IMR-90 (cell line): Measurements from ENCODE around the gene C7orf57. TPM values are rescaled to one million over a fixed set of nuclear protein-coding genes. Genes with fewer than 3 reads are reported as not detected.

Experiments used
- ATAC-seq: fragments of 200-7000 bp; cut with Tn5 transposase; 2 replicates; pipeline ENCODE4 v1.9.1; 2020; ENCODE audit warnings: low read depth, mild to moderate bottlenecking, moderate library complexity
- BruUV-seq: library from RNA; stranded (reverse); fragments of 400-500 nt; replicated peaks from 2 replicates; lab custom pipeline; 2021; lab: Mats Ljungman, UMichigan
- CTCF ChIA-PET: fragments of 300-600 bp; formaldehyde crosslinking; extraction: SDS; loops from one replicate; lab custom pipeline; 2021; ENCODE audit warnings: antibody characterized with exemption; lab: Yijun Ruan, JAX
- POLR2A ChIA-PET: fragments of 300-600 bp; sonication (Branson Sonifier 250); formaldehyde crosslinking; loops from one replicate; lab custom pipeline; 2022; ENCODE audit warnings: antibody characterized with exemption; ENCODE audit not compliant: unreplicated experiment; lab: Charles Lee
- DNase-seq: peaks from one replicate; pipeline ENCODE4 v3.0.0; 2013
- H2AFZ ChIP-seq: replicated peaks from 2 replicates; pipeline ENCODE3; 2013; ENCODE audit warnings: low read length, mild to moderate bottlenecking; ENCODE audit not compliant: poor library complexity
- H2AK5ac ChIP-seq: 2 replicates; pipeline ENCODE4 v1.6.1; 2013; ENCODE audit warnings: low read depth, low read length, inconsistent platforms
- H2AK9ac ChIP-seq: replicated peaks from 2 replicates; pipeline ENCODE3; 2013; ENCODE audit warnings: mild to moderate bottlenecking, low read depth, low read length, moderate library complexity; ENCODE audit not compliant: poor library complexity
- H2BK120ac ChIP-seq: 2 replicates; pipeline ENCODE4 v1.6.1; 2013; ENCODE audit warnings: low read depth, low read length, inconsistent platforms
- H2BK15ac ChIP-seq: 3 replicates; pipeline ENCODE4 v1.6.1; 2013; ENCODE audit warnings: low read depth, low read length, inconsistent platforms
- H2BK20ac ChIP-seq: 2 replicates; pipeline ENCODE4 v1.6.1; 2013; ENCODE audit warnings: low read depth, mild to moderate bottlenecking, inconsistent platforms, low read length, moderate library complexity
- H2BK5ac ChIP-seq: 2 replicates; pipeline ENCODE4 v1.6.1; 2013; ENCODE audit warnings: mild to moderate bottlenecking, low read depth, low read length, inconsistent platforms; ENCODE audit not compliant: poor library complexity, severe bottlenecking
- H3K14ac ChIP-seq: replicated peaks from 2 replicates; pipeline ENCODE4 v1.6.1; 2013; ENCODE audit warnings: low read depth, low read length, inconsistent platforms
- H3K18ac ChIP-seq: 2 replicates; pipeline ENCODE4 v1.6.1; 2013; ENCODE audit warnings: low read depth, low read length, control low read depth
- H3K23ac ChIP-seq: 2 replicates; pipeline ENCODE4 v1.6.1; 2013; ENCODE audit warnings: low read depth, low read length, inconsistent platforms
- H3K27ac ChIP-seq: 2 replicates; pipeline ENCODE4 v1.5.1; 2013; ENCODE audit warnings: mild to moderate bottlenecking, control low read depth, low read length; ENCODE audit not compliant: insufficient read depth
- H3K27me3 ChIP-seq: 2 replicates; pipeline ENCODE4 v1.6.1; 2013; ENCODE audit warnings: low read length; ENCODE audit not compliant: control insufficient read depth, insufficient read depth
- H3K36me3 ChIP-seq: 2 replicates; pipeline ENCODE4 v1.6.1; 2013; ENCODE audit warnings: low read length, mixed read lengths; ENCODE audit not compliant: control insufficient read depth, insufficient read depth
- H3K4ac ChIP-seq: 2 replicates; pipeline ENCODE4 v1.6.1; 2013; ENCODE audit warnings: low read depth, low read length, inconsistent platforms
- H3K4me1 ChIP-seq: 2 replicates; pipeline ENCODE4 v1.6.1; 2013; ENCODE audit warnings: low read length, mixed read lengths; ENCODE audit not compliant: control insufficient read depth, insufficient read depth
- H3K4me2 ChIP-seq: 2 replicates; pipeline ENCODE4 v1.6.1; 2013; ENCODE audit warnings: low read depth, mild to moderate bottlenecking, control low read depth, low read length, moderate library complexity
- H3K4me3 ChIP-seq: 2 replicates; pipeline ENCODE4 v1.5.1; 2013; ENCODE audit warnings: low read depth, mild to moderate bottlenecking, control low read depth, low read length, moderate library complexity; ENCODE audit not compliant: insufficient read depth
- H3K56ac ChIP-seq: 2 replicates; pipeline ENCODE4 v1.6.1; 2013; ENCODE audit warnings: low read length, inconsistent platforms; ENCODE audit not compliant: insufficient read depth; ENCODE audit errors: extremely low read depth
- H3K79me1 ChIP-seq, 2 experiments: 2 replicates each; pipeline ENCODE4 v1.6.1; 2013; ENCODE audit warnings: low read length in 2 of 2, inconsistent platforms in 1 of 2, low read depth in 1 of 2
- H3K9ac ChIP-seq: 2 replicates; pipeline ENCODE4 v1.6.1; 2013; ENCODE audit warnings: low read depth, low read length, control low read depth
- H3K9me1 ChIP-seq: 2 replicates; pipeline ENCODE4 v1.6.1; 2013; ENCODE audit warnings: low read length, inconsistent platforms; ENCODE audit not compliant: insufficient read depth
- H3K9me3 ChIP-seq: 2 replicates; pipeline ENCODE4 v1.6.1; 2013; ENCODE audit warnings: low read length; ENCODE audit not compliant: control insufficient read depth, insufficient read depth
- H4K20me1 ChIP-seq: 2 replicates; pipeline ENCODE4 v1.6.1; 2013; ENCODE audit warnings: low read length, inconsistent platforms; ENCODE audit not compliant: insufficient read depth
- H4K5ac ChIP-seq: 2 replicates; pipeline ENCODE4 v1.6.1; 2013; ENCODE audit warnings: mild to moderate bottlenecking, low read depth, low read length, control low read depth
- H4K8ac ChIP-seq, 2 experiments: 2 replicates each; pipeline ENCODE4 v1.6.1; 2013; ENCODE audit warnings: low read depth in 2 of 2, low read length in 2 of 2, control low read depth in 1 of 2, inconsistent platforms in 1 of 2
- H4K91ac ChIP-seq: 2 replicates; pipeline ENCODE4 v1.6.1; 2013; ENCODE audit warnings: low read depth, low read length, inconsistent platforms; ENCODE audit not compliant: insufficient read depth
- BHLHE40 ChIP-seq: fragments of 150-350 bp; IDR thresholded peaks from 2 replicates; pipeline ENCODE4 v1.6.1; 2016; ENCODE audit warnings: mild to moderate bottlenecking, low read depth, low read length
- CEBPB ChIP-seq: IDR thresholded peaks from 2 replicates; pipeline ENCODE4 v1.6.1; 2012; ENCODE audit warnings: low read depth, low read length, improper control_type of control experiment
- CHD1 ChIP-seq: IDR thresholded peaks from 2 replicates; pipeline ENCODE4 v1.6.1; 2012; ENCODE audit warnings: low read depth, low read length, improper control_type of control experiment
- MAZ ChIP-seq: IDR thresholded peaks from 2 replicates; pipeline ENCODE4 v1.6.1; 2012; ENCODE audit warnings: low read depth, mild to moderate bottlenecking, low read length, improper control_type of control experiment, moderate library complexity, borderline replicate concordance
- MXI1 ChIP-seq: IDR thresholded peaks from 2 replicates; pipeline ENCODE4 v1.6.1; 2012; ENCODE audit warnings: low read depth, mild to moderate bottlenecking, low read length, moderate library complexity, borderline replicate concordance
- POLR2A ChIP-seq: IDR thresholded peaks from 2 replicates; pipeline ENCODE4 v1.6.1; 2012; ENCODE audit warnings: mild to moderate bottlenecking, low read depth, low read length
- RAD21 ChIP-seq: IDR thresholded peaks from 2 replicates; pipeline ENCODE4 v1.6.1; 2012; ENCODE audit warnings: low read length, improper control_type of control experiment
- RCOR1 ChIP-seq: IDR thresholded peaks from 2 replicates; pipeline ENCODE4 v1.6.1; 2012; ENCODE audit warnings: mild to moderate bottlenecking, low read length, improper control_type of control experiment; ENCODE audit not compliant: insufficient replicate concordance
- SMC3 ChIP-seq: fragments of 150-350 bp; IDR thresholded peaks from 2 replicates; pipeline ENCODE4 v1.6.1; 2016; ENCODE audit warnings: low read depth, mild to moderate bottlenecking, antibody characterized with exemption, low read length, moderate library complexity
- WGBS, 2 experiments: methylation state at CpG; one replicate each; pipeline versions ENCODE4 v1.1.5 to v1.1.7; 2013; ENCODE audit warnings: missing lambda C conversion rate in 2 of 2; ENCODE audit not compliant: insufficient read length in 1 of 2; ENCODE audit errors: extremely low coverage in 2 of 2; 5-methylcytosine and 5-hydroxymethylcytosine counted together
- dilution Hi-C: fragments of 300-500 bp; cut with HindIII; formaldehyde crosslinking; loops from one replicate; pipeline ENCODE4 v1.14.3; 2018; ENCODE audit warnings: low sequenced_read_pairs; ENCODE audit not compliant: unreplicated experiment
- in situ Hi-C: fragments of 300-500 bp; cut with MboI; formaldehyde crosslinking; loops from 3 replicates; pipeline ENCODE4 v1.14.3; 2019; ENCODE audit warnings: low sequenced_read_pairs, inconsistent platforms, mixed read lengths
- intact Hi-C: fragments of 100-400 bp; cut with micrococcal nuclease; formaldehyde crosslinking; loops from 2 replicates; pipeline ENCODE4 v1.10.0; 2022
- polyA plus RNA-seq, 3 experiments: library from polyadenylated mRNA; depleted of rRNA; stranded (reverse); fragments of >200 nt; gene quantifications; 2 replicates each; pipeline ENCODE4 v1.2.3, GENCODE V29; 2012; ENCODE audit warnings: low replicate concordance in 1 of 3
- total RNA-seq: library from RNA; depleted of rRNA; stranded (reverse); fragments of >200 nt; gene quantifications from 2 replicates; pipeline ENCODE4 v1.2.3, GENCODE V29; 2012
- TF ChIP-seq, protein P1 (sequence below): conservative IDR thresholded peaks from 2 replicates; pipeline ENCODE4 v1.5.1; 2012; ENCODE audit warnings: mild to moderate bottlenecking, low read depth, low read length, improper control_type of control experiment
- TF ChIP-seq, protein P2 (sequence below): fragments of 150-350 bp; IDR thresholded peaks from 2 replicates; pipeline ENCODE4 v1.6.1; 2016; ENCODE audit warnings: low read depth, mild to moderate bottlenecking, low read length, moderate library complexity, borderline replicate concordance
- TF ChIP-seq, protein P3 (sequence below): fragments of 150-350 bp; IDR thresholded peaks from 2 replicates; pipeline ENCODE4 v1.6.1; 2017; ENCODE audit warnings: mild to moderate bottlenecking, antibody characterized with exemption, low read length, low read depth

Gene C7orf57
- total and polyA plus RNA-seq, 2 of the 4 experiments (the other 2 are of a cell fraction), result not detected

DNA sequence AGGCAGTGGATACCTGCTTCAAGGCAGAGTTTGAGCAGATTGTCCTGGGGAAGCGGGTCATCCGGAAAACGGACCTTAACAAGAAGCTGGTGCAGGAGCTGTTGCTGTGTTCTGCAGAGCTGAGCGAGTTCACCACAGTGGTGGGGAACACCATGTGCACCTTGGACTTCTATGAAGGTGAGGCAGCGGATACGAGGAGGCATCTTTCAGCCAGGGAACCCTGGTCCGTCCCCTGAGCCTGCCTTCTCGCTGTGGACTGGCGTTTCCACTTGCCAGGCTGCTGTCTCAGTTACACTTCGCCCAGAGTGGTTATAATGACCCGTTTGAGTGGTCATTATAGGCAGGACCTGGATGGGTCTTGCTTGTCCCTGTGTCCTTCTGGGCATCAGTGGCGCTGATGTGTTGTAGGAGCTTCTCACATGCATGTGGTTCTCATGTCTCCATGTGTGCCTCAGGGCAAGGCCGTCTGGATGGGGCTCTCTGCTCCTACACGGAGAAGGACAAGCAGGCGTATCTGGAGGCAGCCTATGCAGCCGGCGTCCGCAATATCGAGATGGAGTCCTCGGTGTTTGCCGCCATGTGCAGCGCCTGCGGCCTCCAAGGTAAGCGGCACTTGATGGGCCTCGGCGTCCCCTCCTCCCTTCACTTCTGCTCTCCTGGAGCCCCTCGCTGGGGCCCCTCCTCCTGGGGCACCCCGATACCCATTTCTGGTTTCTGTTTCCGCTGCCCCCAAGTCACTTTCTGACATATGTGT lies 71.7 kb downstream of the C7orf57 start:
- Histone ChIP-seq H3K36me3 (peaks cover 45% of the 10 kb centered on the region), H3K9me3 (no peaks in the 10 kb centered on the region), H3K4me1 (no peaks in the 10 kb centered on the region), H2AFZ (no peak overlapping the region), H3K4ac (no peak overlapping the region), H3K56ac (no peak overlapping the region), H4K8ac (no peak overlapping the region), H3K27ac (no peak overlapping the region), H4K20me1 (no peaks in the 10 kb centered on the region), H3K27me3 (no peaks in the 10 kb centered on the region), H2BK5ac (no peak overlapping the region), H2AK5ac (no peak overlapping the region), H4K91ac (no peak overlapping the region), H3K9ac (no peak overlapping the region), H3K9me1 (no peaks in the 10 kb centered on the region; the same call in 1 of the 2 replicates), H2BK120ac (no peak overlapping the region), H3K4me2 (no peak overlapping the region), H3K4me3 (no peak overlapping the region), H2BK20ac (no peak overlapping the region), H4K5ac (no peak overlapping the region), H2BK15ac (no peak overlapping the region), H2AK9ac (no peak overlapping the region), H3K79me1 (peaks cover 8 to 12% of the 10 kb centered on the region in 2 experiments; a peak in 1 of 4 replicates), H3K18ac (no peak overlapping the region), H3K23ac (no peak overlapping the region), H3K14ac (no peak overlapping the region)
- intact Hi-C loops, result no loop called here
- dilution Hi-C loops, result loop anchor here (25.0 kb wide), 1 partner anchor 120 kb away; the partner anchor contains the start of gene HUS1
- in situ Hi-C loops, result loop anchor here (25.0 kb wide), 1 partner anchor 845 kb away; no protein-coding TSS in a partner anchor
- POLR2A ChIA-PET, result no interaction called here
- no peak for DNase-seq
- ATAC-seq, result no peak
- no peak for TF ChIP-seq CEBPB
- no peak for TF ChIP-seq CHD1
- TF ChIP-seq POLR2A, result no peak
- no peak for TF ChIP-seq SMC3
- TF ChIP-seq, protein P1, sequence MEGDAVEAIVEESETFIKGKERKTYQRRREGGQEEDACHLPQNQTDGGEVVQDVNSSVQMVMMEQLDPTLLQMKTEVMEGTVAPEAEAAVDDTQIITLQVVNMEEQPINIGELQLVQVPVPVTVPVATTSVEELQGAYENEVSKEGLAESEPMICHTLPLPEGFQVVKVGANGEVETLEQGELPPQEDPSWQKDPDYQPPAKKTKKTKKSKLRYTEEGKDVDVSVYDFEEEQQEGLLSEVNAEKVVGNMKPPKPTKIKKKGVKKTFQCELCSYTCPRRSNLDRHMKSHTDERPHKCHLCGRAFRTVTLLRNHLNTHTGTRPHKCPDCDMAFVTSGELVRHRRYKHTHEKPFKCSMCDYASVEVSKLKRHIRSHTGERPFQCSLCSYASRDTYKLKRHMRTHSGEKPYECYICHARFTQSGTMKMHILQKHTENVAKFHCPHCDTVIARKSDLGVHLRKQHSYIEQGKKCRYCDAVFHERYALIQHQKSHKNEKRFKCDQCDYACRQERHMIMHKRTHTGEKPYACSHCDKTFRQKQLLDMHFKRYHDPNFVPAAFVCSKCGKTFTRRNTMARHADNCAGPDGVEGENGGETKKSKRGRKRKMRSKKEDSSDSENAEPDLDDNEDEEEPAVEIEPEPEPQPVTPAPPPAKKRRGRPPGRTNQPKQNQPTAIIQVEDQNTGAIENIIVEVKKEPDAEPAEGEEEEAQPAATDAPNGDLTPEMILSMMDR, result no peak
- TF ChIP-seq BHLHE40, result no peak
- TF ChIP-seq RAD21, result no peak
- TF ChIP-seq, protein P2, sequence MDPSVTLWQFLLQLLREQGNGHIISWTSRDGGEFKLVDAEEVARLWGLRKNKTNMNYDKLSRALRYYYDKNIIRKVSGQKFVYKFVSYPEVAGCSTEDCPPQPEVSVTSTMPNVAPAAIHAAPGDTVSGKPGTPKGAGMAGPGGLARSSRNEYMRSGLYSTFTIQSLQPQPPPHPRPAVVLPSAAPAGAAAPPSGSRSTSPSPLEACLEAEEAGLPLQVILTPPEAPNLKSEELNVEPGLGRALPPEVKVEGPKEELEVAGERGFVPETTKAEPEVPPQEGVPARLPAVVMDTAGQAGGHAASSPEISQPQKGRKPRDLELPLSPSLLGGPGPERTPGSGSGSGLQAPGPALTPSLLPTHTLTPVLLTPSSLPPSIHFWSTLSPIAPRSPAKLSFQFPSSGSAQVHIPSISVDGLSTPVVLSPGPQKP, result no peak
- no peak for TF ChIP-seq MAZ
- no peak for TF ChIP-seq MXI1
- TF ChIP-seq, protein P3, sequence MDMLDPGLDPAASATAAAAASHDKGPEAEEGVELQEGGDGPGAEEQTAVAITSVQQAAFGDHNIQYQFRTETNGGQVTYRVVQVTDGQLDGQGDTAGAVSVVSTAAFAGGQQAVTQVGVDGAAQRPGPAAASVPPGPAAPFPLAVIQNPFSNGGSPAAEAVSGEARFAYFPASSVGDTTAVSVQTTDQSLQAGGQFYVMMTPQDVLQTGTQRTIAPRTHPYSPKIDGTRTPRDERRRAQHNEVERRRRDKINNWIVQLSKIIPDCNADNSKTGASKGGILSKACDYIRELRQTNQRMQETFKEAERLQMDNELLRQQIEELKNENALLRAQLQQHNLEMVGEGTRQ, result no peak
- no peak for TF ChIP-seq RCOR1
- BruUV-seq, result no TSS peak
- WGBS, 2 experiments, result 94% methylated on average over 29 of the region's 29 CpGs; no CpG with 5 or more reads in 1 of the 2 experiments
- CTCF ChIA-PET, result interaction anchor here (1.0 kb wide), 1 partner anchor 116 kb away, joined by 3 read pairs; no protein-coding TSS in a partner anchor
